Metanephros (tissue), 1 donor: Measurements from ENCODE around the gene OR51L1. TPM values are rescaled to one million over a fixed set of nuclear protein-coding genes. Genes with fewer than 3 reads are reported as not detected.

ENCODE experiments used
- total RNA-seq: library from RNA; depleted of rRNA; stranded (reverse); fragments of >200 nt; gene quantifications from one replicate; pipeline ENCODE4 v1.2.3, GENCODE V29; 2014

OR51L1 gene, protein sequence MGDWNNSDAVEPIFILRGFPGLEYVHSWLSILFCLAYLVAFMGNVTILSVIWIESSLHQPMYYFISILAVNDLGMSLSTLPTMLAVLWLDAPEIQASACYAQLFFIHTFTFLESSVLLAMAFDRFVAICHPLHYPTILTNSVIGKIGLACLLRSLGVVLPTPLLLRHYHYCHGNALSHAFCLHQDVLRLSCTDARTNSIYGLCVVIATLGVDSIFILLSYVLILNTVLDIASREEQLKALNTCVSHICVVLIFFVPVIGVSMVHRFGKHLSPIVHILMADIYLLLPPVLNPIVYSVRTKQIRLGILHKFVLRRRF
- not detected for total RNA-seq

DNA sequence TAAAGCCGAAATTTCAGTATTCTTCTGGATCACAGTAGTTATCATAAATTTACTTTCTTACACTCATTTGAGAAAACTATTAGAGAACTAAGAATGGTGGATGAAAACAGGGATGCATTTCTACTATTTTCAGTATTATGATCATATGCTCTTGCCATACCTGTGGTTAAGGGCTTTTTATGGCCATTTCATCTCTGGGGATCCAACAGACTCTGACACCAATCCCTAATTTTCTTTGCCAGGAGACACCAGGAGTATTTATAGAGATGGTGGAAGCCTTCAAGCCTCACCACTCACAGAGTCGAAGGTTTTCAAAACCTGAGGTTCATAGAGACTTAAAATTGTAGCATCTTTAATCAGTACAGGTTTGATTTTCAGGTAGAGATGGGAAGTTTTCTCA, at the start of gene OR51L1:
Gene OR51L1 (plus strand): TSS at position 301 of the 400 bp plus-strand sequence. CDS start 4,132 bp downstream, outside the sequence.

DNA sequence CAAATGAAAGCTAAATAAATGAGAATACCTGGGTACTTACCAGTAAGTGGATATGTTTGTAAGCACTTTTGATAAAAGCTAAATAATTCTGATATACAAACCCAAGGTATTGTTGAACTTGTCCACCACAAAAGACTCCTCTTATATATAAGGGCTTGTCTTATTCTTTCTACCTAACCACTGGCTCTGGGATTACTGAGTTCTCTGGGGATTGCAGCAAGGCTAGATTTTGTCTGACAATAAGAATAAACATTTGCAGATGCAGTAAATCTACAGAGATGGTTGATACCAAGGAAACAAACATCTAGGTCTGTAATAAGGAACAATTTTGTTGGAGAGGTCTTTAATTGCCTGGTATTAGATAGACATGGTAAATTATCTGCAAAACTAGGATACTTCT, 47.1 kb upstream of the OR51L1 start, which contains the start of gene OR51A4:
Gene OR51A4 (minus strand): TSS at position 101 of the 400 bp plus-strand sequence. CDS start 505 bp downstream, outside the sequence.

DNA sequence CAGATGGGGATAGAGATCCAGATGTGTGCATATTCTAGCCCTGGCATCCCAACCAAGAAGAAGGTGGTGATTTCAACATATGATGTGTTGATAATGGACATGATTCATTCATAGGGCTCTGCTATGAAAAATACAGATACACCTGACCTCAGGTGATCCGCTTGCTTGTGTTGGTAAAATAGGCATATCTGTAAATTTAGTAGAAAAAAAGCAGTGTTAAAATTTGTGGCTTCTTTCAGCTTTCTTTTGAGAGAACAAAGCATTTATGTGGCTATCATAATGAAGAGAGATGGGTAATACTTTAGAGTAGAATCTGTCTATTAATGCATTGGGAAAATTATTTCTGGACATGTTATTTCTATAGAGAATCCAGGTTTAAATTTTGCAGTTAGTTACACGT, 39.0 kb upstream of the OR51L1 start, which contains the start of gene OR51A2:
Gene OR51A2 (minus strand): TSS at position 101 of the 400 bp plus-strand sequence. CDS start 0 bp downstream, at position 101.

DNA sequence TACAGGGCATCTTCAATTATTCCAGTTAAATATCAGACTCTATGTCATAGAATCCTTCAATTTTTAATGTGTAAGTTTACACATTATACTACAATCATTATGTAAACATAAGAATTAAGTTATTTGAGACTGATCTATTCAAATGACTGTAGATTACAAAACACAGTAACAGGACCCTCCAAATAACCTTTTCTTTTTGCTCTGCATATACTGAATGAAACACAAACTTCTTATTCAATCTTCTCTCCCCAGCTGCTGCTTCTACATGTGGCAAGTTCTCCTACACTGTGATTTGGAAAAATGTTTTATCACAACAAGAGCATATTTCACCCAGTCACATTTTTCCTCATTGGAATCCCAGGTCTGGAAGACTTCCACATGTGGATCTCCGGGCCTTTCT, 51.6 kb downstream of the OR51L1 start, which contains the start of gene OR52J3:
Gene OR52J3 (plus strand): TSS at position 301 of the 400 bp plus-strand sequence. CDS start 0 bp downstream, at position 301.

Other genes starting within 250 kb of the OR51L1 start
- gene OR51F1, start 224.9 kb upstream of the OR51L1 start, total RNA-seq, result not detected
- not detected for gene OR52R1, start 190.5 kb upstream of the OR51L1 start, total RNA-seq
- gene OR51F2, start 173.5 kb upstream of the OR51L1 start, total RNA-seq, result 0.18 TPM
- gene OR51S1, start 145.6 kb upstream of the OR51L1 start, total RNA-seq, result not detected
- not detected for gene OR51T1, start 113.0 kb upstream of the OR51L1 start, total RNA-seq
- gene OR51A7, start 91.1 kb upstream of the OR51L1 start, total RNA-seq, result not detected
- not detected for gene OR51G2, start 75.5 kb upstream of the OR51L1 start, total RNA-seq
- not detected for gene OR51G1, start 70.5 kb upstream of the OR51L1 start, total RNA-seq
- gene OR51A4, start 47.2 kb upstream of the OR51L1 start, total RNA-seq, result not detected
- not detected for gene OR51A2, start 39.1 kb upstream of the OR51L1 start, total RNA-seq
- gene OR52J3, start 51.7 kb downstream of the OR51L1 start, total RNA-seq, result not detected
- gene OR52E2, start 64.8 kb downstream of the OR51L1 start, total RNA-seq, result not detected
- not detected for gene OR52E1, start 74.7 kb downstream of the OR51L1 start, total RNA-seq
- gene OR52A5, start 143.5 kb downstream of the OR51L1 start, total RNA-seq, result not detected
- not detected for gene OR52A1, start 159.9 kb downstream of the OR51L1 start, total RNA-seq
- not detected for gene OR51V1, start 205.8 kb downstream of the OR51L1 start, total RNA-seq
- gene HBB, start 232.2 kb downstream of the OR51L1 start, total RNA-seq, result 1,761 TPM
- 1.3 TPM for gene HBD, start 239.6 kb downstream of the OR51L1 start, total RNA-seq